Measurements from ENCODE around the gene CYP27A1.

DNA sequence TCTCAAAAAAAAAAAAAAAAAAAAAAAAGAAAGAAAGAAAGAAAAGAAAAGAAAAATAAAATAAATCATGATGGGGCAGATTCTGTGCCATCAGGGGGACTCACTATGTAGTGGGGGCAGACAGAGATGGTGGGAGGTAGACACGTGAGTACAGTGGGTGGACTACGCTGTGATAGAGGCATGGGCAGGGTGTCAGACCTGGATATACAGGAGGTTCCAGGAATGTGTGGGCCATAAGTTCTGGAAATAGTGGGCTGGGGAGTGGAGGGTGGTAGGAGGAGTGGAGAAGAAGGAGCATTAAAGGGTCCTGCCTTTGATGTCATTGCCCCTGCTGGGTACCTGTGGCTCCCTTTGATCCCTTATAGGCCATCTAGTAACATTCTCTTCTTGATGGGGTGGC, 68.8 kb downstream of the CYP27A1 start:
- TF ChIP-seq, protein P1, sequence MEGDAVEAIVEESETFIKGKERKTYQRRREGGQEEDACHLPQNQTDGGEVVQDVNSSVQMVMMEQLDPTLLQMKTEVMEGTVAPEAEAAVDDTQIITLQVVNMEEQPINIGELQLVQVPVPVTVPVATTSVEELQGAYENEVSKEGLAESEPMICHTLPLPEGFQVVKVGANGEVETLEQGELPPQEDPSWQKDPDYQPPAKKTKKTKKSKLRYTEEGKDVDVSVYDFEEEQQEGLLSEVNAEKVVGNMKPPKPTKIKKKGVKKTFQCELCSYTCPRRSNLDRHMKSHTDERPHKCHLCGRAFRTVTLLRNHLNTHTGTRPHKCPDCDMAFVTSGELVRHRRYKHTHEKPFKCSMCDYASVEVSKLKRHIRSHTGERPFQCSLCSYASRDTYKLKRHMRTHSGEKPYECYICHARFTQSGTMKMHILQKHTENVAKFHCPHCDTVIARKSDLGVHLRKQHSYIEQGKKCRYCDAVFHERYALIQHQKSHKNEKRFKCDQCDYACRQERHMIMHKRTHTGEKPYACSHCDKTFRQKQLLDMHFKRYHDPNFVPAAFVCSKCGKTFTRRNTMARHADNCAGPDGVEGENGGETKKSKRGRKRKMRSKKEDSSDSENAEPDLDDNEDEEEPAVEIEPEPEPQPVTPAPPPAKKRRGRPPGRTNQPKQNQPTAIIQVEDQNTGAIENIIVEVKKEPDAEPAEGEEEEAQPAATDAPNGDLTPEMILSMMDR (IDR thresholded peaks at IDR 0.05) = no peak
- no peak for TF ChIP-seq POLR2A (IDR thresholded peaks at IDR 0.05)
